WTC11 (cell line): ENCODE data around the gene CELSR1. TPM values are rescaled to one million over a fixed set of nuclear protein-coding genes. Genes with fewer than 3 reads are reported as not detected.

ENCODE experiments used
- ATAC-seq: fragments of 200-7000 bp; cut with Tn5 transposase; 2 replicates; pipeline ENCODE4 v1.10.0; 2021; ENCODE audit warnings: mild to moderate bottlenecking, moderate library complexity
- CTCF ChIA-PET: fragments of 300-600 bp; sonication (Branson Sonifier 250); formaldehyde crosslinking; loops from one replicate; lab custom pipeline; 2021; ENCODE audit warnings: antibody characterized with exemption; lab: Charles Lee
- POLR2A ChIA-PET: fragments of 350-600 bp; sonication (Branson Sonifier 250); formaldehyde crosslinking; loops from one replicate; lab custom pipeline; 2021; ENCODE audit warnings: antibody characterized with exemption; lab: Charles Lee
- DNase-seq: peaks from one replicate; pipeline ENCODE4 v3.0.0; 2021; ENCODE audit warnings: low spot score
- H3K27ac Mint-ChIP-seq: 2 replicates; pipeline ENCODE4 v1.8.0; 2021; ENCODE audit warnings: mixed read lengths
- H3K27me3 Mint-ChIP-seq: 2 replicates; pipeline ENCODE4 v1.8.0; 2021; ENCODE audit warnings: low read depth, mild to moderate bottlenecking, moderate library complexity, mixed read lengths
- H3K36me3 Mint-ChIP-seq: 2 replicates; pipeline ENCODE4 v1.8.0; 2021; ENCODE audit warnings: mixed read lengths
- H3K4me1 Mint-ChIP-seq: 2 replicates; pipeline ENCODE4 v1.8.0; 2022; ENCODE audit warnings: mixed read lengths
- H3K4me3 Mint-ChIP-seq: 2 replicates; pipeline ENCODE4 v1.8.0; 2021; ENCODE audit warnings: mild to moderate bottlenecking, moderate library complexity, mixed read lengths
- H3K9me3 Mint-ChIP-seq: 2 replicates; pipeline ENCODE4 v1.8.0; 2021; ENCODE audit warnings: mixed read lengths
- E2F5 ChIP-seq: sonication (generic); formaldehyde crosslinking; IDR thresholded peaks from 2 replicates; pipeline ENCODE4 v1.8.1; 2022; ENCODE audit warnings: mild to moderate bottlenecking, moderate library complexity, missing genetic modification reagents
- EMX1 ChIP-seq: fragments of 250-450 bp; sonication (Bioruptor Pico); IDR thresholded peaks from 2 replicates; pipeline ENCODE4 v1.8.0; 2021; ENCODE audit warnings: mild to moderate bottlenecking
- FOXJ3 ChIP-seq: sonication (generic); formaldehyde crosslinking; IDR thresholded peaks from 2 replicates; pipeline ENCODE4 v1.9.0; 2021; ENCODE audit warnings: missing genetic modification reagents, mild to moderate bottlenecking, borderline replicate concordance
- GRHL2 ChIP-seq: fragments of 250-450 bp; sonication (Bioruptor Pico); IDR thresholded peaks from 2 replicates; pipeline ENCODE4 v1.8.0; 2022; ENCODE audit warnings: mild to moderate bottlenecking, moderate library complexity; ENCODE audit not compliant: insufficient replicate concordance, severe bottlenecking
- JAZF1 ChIP-seq: fragments of 250-450 bp; sonication (Bioruptor Pico); IDR thresholded peaks from 2 replicates; pipeline ENCODE4 v1.9.0; 2021; ENCODE audit warnings: moderate library complexity, mild to moderate bottlenecking, inconsistent platforms
- JUN ChIP-seq: sonication (generic); formaldehyde crosslinking; IDR thresholded peaks from 2 replicates; pipeline ENCODE4 v1.8.0; 2023; ENCODE audit warnings: mild to moderate bottlenecking, missing genetic modification reagents
- MLX ChIP-seq: sonication (generic); formaldehyde crosslinking; IDR thresholded peaks from 2 replicates; pipeline ENCODE4 v1.8.1; 2023; ENCODE audit warnings: mild to moderate bottlenecking, missing genetic modification reagents, moderate library complexity
- NR2C2 ChIP-seq: sonication (generic); formaldehyde crosslinking; IDR thresholded peaks from 2 replicates; pipeline ENCODE4 v1.8.0; 2022; ENCODE audit warnings: mild to moderate bottlenecking, missing genetic modification reagents
- OVOL2 ChIP-seq: fragments of 250-450 bp; sonication (Bioruptor Pico); IDR thresholded peaks from 2 replicates; pipeline ENCODE4 v1.9.0; 2021; ENCODE audit warnings: mild to moderate bottlenecking, borderline replicate concordance
- PRRX2 ChIP-seq: fragments of 250-450 bp; sonication (Bioruptor Pico); IDR thresholded peaks from 2 replicates; pipeline ENCODE4 v1.8.0; 2021; ENCODE audit warnings: mild to moderate bottlenecking
- SOX15 ChIP-seq: fragments of 250-450 bp; sonication (Bioruptor Pico); IDR thresholded peaks from 2 replicates; pipeline ENCODE4 v1.9.0; 2021; ENCODE audit warnings: mild to moderate bottlenecking
- TP53 ChIP-seq: sonication (generic); formaldehyde crosslinking; IDR thresholded peaks from 2 replicates; pipeline ENCODE4 v1.8.1; 2023; ENCODE audit warnings: mild to moderate bottlenecking, missing genetic modification reagents
- ZBTB43 ChIP-seq: sonication (generic); formaldehyde crosslinking; IDR thresholded peaks from 2 replicates; pipeline ENCODE4 v1.8.1; 2023; ENCODE audit warnings: mild to moderate bottlenecking, missing genetic modification reagents
- ZMAT4 ChIP-seq: fragments of 250-450 bp; sonication (Bioruptor Pico); IDR thresholded peaks from 2 replicates; pipeline ENCODE4 v1.9.0; 2021; ENCODE audit warnings: mild to moderate bottlenecking
- ZNF138 ChIP-seq: sonication (generic); formaldehyde crosslinking; conservative IDR thresholded peaks from 2 replicates; pipeline ENCODE4 v1.8.1; 2022; ENCODE audit warnings: mild to moderate bottlenecking, moderate library complexity, missing genetic modification reagents
- ZNF232 ChIP-seq: sonication (generic); formaldehyde crosslinking; IDR thresholded peaks from 2 replicates; pipeline ENCODE4 v1.8.0; 2022; ENCODE audit warnings: mild to moderate bottlenecking, missing genetic modification reagents
- ZNF416 ChIP-seq: fragments of 250-450 bp; sonication (Bioruptor Pico); IDR thresholded peaks from 2 replicates; pipeline ENCODE4 v1.9.0; 2021; ENCODE audit warnings: mild to moderate bottlenecking, inconsistent platforms
- ZNF425 ChIP-seq: fragments of 250-450 bp; sonication (Bioruptor Pico); conservative IDR thresholded peaks from 2 replicates; pipeline ENCODE4 v1.9.0; 2021; ENCODE audit warnings: mild to moderate bottlenecking
- ZNF512 ChIP-seq: sonication (generic); formaldehyde crosslinking; IDR thresholded peaks from 2 replicates; pipeline ENCODE4 v1.8.1; 2022; ENCODE audit warnings: missing genetic modification reagents, borderline replicate concordance
- total RNA-seq: library from RNA; stranded (reverse); gene quantifications from 3 replicates; pipeline ENCODE4 v1.2.3, GENCODE V29; 2021

Gene CELSR1
- total RNA-seq, 1 experiment from 2014 or later = 16.8 TPM

- DNase-seq (no peak), ATAC-seq (no peak)
- Mint-ChIP-seq H3K9me3 (no peaks in the 10 kb centered on the region), H3K4me3 (no peak overlapping the region), H3K27ac (no peak overlapping the region), H3K36me3 (peaks cover 54% of the 10 kb centered on the region), H3K4me1 (no peaks in the 10 kb centered on the region), H3K27me3 (no peaks in the 10 kb centered on the region)
- no peak for TF ChIP-seq ZBTB43 (CRISPR knock-in tag)
- TF ChIP-seq ZNF425 (CRISPR knock-in tag) = no peak
- TF ChIP-seq PRRX2 (CRISPR knock-in tag) = no peak
- TF ChIP-seq ZNF138 = no peak
- no peak for TF ChIP-seq OVOL2 (CRISPR knock-in tag)
- TF ChIP-seq ZNF416 (CRISPR knock-in tag) = no peak
- TF ChIP-seq ZMAT4 (CRISPR knock-in tag) = no peak
- no peak for TF ChIP-seq ZNF232
- TF ChIP-seq NR2C2 (CRISPR knock-in tag) = no peak
- ChIA-PET POLR2A (no interaction called here), CTCF (no interaction called here)
Measured at GRCh38 chr22:46319319-46319718, 218.1 kb downstream of the CELSR1 start.

GRCh38 chr22:46318576-46318975 lies 218.8 kb downstream of the CELSR1 start:
- ChIA-PET POLR2A (no interaction called here), CTCF (interaction anchor here (1.4 kb wide), 1 partner anchor 312 kb away, joined by 3 read pairs; no protein-coding TSS in a partner anchor)
- Mint-ChIP-seq H3K27ac (no peak overlapping the region), H3K27me3 (no peaks in the 10 kb centered on the region), H3K4me1 (no peaks in the 10 kb centered on the region), H3K4me3 (no peak overlapping the region), H3K9me3 (no peaks in the 10 kb centered on the region), H3K36me3 (peaks cover 49% of the 10 kb centered on the region)
- ATAC-seq = no peak
- TF ChIP-seq ZNF232 (no peak), MLX (CRISPR knock-in tag) (no peak), ZNF512 (no peak), E2F5 (CRISPR knock-in tag) (no peak), JUN (CRISPR knock-in tag) (no peak), ZMAT4 (CRISPR knock-in tag) (no peak), JAZF1 (CRISPR knock-in tag) (no peak), EMX1 (CRISPR knock-in tag) (no peak), FOXJ3 (CRISPR knock-in tag) (no peak), GRHL2 (no peak), SOX15 (CRISPR knock-in tag) (no peak), ZNF416 (CRISPR knock-in tag) (no peak), TP53 (CRISPR knock-in tag) (no peak)
- DNase-seq = no peak
